ENCODE results near the gene PRRT2.
"Not testable (repeated sequence)": the region's sequence is repeated elsewhere in the genome, so short reads cannot be mapped to it uniquely, and the experiment has no call there.

PRRT2 gene

DNA sequence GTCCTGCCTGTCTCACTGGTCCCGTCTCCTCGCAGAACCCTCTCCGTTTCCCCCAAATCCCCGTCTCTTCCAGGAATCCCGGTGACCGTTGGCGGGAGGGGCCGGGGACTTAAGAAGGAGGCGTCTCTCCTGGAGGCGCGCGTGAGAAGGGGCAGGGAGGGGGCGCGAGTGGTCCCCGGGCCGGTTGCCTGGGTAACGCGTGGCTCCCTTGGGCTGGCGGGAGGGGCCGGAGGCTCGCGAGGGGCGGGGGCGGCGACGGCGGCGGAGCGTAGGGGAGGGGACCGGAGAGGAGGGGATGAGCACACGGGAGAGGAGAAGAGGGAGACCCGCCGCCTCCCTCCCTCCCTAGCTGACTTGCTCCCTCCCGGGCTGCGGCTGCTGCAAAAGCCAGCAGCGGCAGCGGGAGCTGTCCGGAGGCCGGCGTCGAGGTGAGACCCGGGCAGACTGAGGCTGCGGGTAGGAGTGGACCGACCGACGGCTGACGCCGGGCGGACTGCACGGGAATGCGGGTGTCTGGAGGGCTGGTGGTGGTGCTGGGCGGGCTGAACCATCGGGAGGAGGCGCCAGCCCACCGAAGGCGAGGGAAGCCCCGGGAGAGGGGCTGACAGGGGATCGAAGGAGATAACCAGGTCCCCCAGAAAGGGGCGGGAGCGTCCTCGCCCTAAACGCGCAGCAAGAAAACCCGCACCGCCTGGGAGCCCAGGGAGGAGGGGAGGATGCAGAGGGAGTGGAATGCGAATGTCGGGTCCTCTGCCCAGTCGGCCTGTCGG is at the start of gene PRRT2:
PRRT2 (plus strand) TSS at position 298 of the 770 bp plus-strand sequence. CDS start 862 bp downstream, outside the sequence.
- H3K27me3 Mint-ChIP-seq: peaks cover 0 to 15% of the 10 kb centered on the region in 2 donors
- peak within 1 kb of the TSS; percentile 72 for H3K27ac Mint-ChIP-seq
- ATAC-seq (replicated peaks) (no peak), DNase-seq (no peak)
- peaks cover 36 to 42% of the 10 kb centered on the region in 2 donors for H3K36me3 Mint-ChIP-seq
- H3K9me3 Mint-ChIP-seq: no peaks in the 10 kb centered on the region
- H3K4me3 Mint-ChIP-seq: peak within 1 kb of the TSS; percentile 81 to 84
- H3K4me1 Mint-ChIP-seq: peaks cover 52 to 84% of the 10 kb centered on the region in 2 donors

DNA sequence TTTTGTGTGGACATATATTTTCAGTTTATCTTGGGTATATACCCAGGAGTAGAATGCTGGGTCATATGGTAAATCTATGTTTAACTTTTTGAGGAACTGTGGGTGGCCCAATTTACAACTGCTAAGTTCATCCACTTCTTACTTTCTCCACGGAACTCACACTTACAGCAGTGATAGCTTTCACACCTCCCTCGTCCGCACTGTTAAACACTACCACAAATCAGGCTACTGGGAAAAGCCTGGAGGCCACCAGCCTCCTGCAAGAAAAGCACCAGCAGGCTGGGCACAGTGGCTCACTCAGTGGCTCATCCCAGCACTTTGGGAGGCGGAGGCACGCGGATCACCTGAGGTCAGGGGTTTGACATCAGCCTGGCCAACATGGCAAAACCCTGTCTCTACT is 48.7 kb upstream of the PRRT2 start:
- no peaks in the 10 kb centered on the region for H3K36me3 Mint-ChIP-seq
- no peaks in the 10 kb centered on the region for H3K27me3 Mint-ChIP-seq
- no peak for ATAC-seq (replicated peaks)

DNA sequence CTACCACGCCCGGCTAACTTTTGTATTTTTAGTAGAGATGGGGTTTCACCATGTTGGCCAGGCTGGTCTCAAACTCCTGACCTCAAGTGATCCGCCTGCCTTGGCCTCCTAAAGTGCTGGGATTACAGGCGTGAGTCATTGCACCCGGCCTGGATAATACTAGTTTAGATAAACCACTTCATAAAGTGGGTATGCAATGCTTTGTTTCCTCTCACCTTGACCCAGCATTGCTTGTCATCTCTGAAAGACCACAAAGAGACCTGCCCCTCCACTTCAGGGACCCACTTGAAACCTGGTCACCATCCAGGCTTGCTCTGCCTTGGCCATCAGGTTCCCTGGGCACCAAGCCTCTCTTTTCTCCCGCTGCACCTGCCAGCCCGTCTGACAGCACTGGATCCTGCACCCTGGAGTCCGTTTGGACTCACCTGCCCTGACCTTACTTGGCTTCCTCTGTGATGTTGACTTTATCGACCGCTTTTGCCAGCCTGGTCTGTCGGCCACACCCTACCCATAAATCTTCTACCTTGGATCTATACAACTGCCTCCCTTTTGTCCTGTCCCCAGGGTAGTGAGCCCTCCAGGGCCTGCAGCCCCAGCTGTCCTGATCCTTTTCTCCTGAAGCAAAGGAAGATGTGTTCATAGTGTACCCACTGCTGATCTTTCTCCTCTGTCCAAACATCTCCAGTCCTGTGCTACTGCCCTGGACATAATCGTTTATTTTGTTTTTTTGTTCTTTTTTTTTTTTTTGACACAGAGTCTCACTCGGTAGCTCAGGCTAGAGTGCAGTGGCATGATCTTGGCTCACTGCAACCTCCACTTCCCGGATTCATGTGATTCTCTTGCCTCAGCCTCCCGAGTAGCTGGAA is 46.6 kb upstream of the PRRT2 start:
- Mint-ChIP-seq H3K4me3 (no peak overlapping the region), H3K27me3 (no peaks in the 10 kb centered on the region), H3K9me3 (no peaks in the 10 kb centered on the region), H3K27ac (peak overlapping the region; percentile 32), H3K36me3 (no peaks in the 10 kb centered on the region), H3K4me1 (no peaks in the 10 kb centered on the region)
- ATAC-seq (replicated peaks) (no peak), DNase-seq (no peak)

More for the DNA sequence above, 48.7 kb upstream of the PRRT2 start:
- Mint-ChIP-seq H3K4me3 (no peak overlapping the region), H3K4me1 (peaks cover 2 to 6% of the 10 kb centered on the region in 2 donors), H3K9me3 (no peaks in the 10 kb centered on the region), H3K27ac (no peak overlapping the region)
- DNase-seq: no peak

DNA sequence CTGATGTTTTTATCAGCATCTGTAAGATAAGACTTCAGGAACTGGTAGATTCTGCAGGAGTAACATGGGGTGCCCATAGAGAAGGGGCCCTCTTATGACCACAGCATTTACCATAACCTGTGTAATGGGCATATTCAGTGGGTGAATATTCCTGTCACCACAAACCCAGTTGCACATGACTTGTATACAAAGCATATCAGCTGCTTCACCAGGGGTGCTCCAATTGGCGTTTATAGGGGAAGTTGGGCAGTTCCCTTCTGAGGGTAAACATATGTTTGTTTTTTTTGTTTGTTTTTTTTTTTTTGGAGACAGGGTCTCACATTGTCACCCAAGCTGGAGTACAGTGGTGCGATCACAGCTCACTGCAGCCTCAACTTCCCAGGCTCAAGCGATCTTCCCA is 45.4 kb upstream of the PRRT2 start:
- ATAC-seq (replicated peaks) (no peak), DNase-seq (no peak)
- Mint-ChIP-seq H3K36me3 (no peaks in the 10 kb centered on the region), H3K4me3 (no peak overlapping the region), H3K9me3 (no peaks in the 10 kb centered on the region), H3K4me1 (no peaks in the 10 kb centered on the region), H3K27me3 (no peaks in the 10 kb centered on the region), H3K27ac (no peak overlapping the region)

DNA sequence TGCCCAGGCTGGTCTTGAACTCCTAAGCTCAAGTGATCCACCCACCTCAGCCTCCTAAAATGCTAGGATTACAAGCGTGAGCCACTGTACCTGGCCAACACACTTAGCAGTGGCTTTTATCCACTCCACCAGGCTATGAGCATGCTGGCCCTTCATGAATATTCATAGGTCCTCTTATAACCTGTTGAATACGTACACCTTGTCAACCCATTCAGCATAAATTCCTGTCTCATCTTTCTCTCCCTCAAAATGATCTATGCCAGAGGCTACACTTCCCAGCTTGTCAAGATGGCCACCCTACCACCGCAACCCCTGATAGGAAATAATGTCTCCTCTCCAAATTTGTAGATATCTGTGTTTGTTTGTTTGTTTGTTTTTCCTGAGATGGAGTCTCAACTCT is 44.9 kb upstream of the PRRT2 start:
- Mint-ChIP-seq H3K27me3 (no peaks in the 10 kb centered on the region), H3K9me3 (no peaks in the 10 kb centered on the region), H3K27ac (no peak overlapping the region), H3K36me3 (no peaks in the 10 kb centered on the region), H3K4me3 (no peak overlapping the region), H3K4me1 (peaks cover 0 to 1% of the 10 kb centered on the region in 2 donors)
- no peak for ATAC-seq (replicated peaks)
- DNase-seq: no peak

DNA sequence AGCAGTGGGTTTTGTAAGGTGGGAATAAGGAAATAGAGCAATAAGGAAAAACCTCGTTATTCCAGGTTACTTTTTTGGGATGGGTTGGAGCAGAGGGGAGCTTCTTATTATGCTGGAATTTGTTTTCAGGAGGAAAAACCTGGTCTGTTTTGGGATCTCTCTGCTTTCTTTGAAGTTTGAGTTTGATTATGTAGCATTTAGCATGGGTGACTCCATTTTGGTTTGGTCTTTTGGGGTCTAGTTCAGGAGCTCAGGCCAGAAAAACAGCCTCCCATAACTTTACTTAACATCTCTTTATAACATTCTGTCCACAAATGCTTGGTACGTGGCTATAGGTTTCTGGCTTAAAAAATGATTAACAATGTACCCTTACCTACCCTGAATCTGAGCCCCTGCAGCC is 42.5 kb upstream of the PRRT2 start:
- no peak for DNase-seq
- ATAC-seq (replicated peaks): no peak
- H3K4me3 Mint-ChIP-seq: no peak overlapping the region
- H3K36me3 Mint-ChIP-seq: no peaks in the 10 kb centered on the region
- H3K27ac Mint-ChIP-seq: no peak overlapping the region
- H3K27me3 Mint-ChIP-seq: no peaks in the 10 kb centered on the region
- peaks cover 0 to 2% of the 10 kb centered on the region in 2 donors for H3K4me1 Mint-ChIP-seq
- H3K9me3 Mint-ChIP-seq: no peaks in the 10 kb centered on the region

DNA sequence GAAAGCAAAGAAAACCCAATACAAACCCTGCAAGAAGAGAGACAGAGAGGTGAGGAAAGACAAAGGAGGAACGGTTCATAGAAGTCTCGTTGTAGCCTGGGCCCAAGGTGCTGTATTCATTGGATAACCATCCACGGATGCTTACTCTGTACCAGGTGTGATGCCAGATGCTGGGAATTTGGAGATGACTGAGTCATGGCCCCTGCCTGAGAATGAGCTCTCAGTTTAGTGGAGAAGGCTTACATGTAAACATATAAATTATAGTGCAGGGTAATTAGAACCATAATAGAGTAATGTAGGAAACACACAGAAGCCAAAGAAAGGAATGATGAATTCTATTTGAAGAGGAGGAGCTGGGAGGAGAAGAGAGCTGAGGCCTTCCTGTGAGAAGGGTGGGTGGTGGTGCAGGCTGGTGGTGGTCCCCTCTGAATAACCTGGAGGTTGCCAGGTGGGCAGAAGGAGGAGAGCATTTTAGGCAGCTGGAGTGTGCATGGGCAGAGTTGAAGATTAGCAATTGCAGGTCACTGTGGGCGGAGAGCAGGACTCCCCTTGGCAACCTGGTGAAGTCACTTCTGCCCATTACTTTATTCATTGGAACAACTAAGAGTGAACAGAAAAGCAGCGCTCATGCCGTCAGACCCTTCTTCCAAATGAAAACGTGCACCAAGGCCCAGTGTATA is 41.6 kb upstream of the PRRT2 start:
- Mint-ChIP-seq H3K27ac (no peak overlapping the region), H3K27me3 (no peaks in the 10 kb centered on the region), H3K4me1 (peaks cover 0 to 2% of the 10 kb centered on the region in 2 donors), H3K9me3 (no peaks in the 10 kb centered on the region), H3K36me3 (no peaks in the 10 kb centered on the region), H3K4me3 (no peak overlapping the region)
- ATAC-seq (replicated peaks) (no peak), DNase-seq (no peak)

DNA sequence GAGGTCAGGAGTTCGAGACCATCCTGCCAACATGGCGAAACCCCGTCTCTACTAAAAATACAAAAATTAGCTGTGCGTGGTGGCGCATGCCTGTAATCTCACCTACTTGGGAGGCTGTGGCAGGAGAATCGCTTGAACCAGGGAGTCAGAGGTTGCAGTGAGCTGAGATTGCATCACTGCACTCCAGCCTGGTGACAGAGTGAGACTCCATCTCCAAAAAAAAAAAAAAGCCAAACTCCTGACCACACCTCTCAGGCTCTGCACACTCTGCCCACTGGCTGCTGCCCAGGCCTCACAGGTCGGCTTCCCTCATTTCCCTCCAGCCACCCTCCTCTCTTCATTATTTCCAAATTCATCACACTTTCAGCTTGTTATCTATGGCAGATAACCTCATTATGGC is 39.7 kb upstream of the PRRT2 start:
- not testable (repeated sequence) for H3K4me3 Mint-ChIP-seq; H3K27me3 Mint-ChIP-seq; H3K4me1 Mint-ChIP-seq; H3K27ac Mint-ChIP-seq; H3K9me3 Mint-ChIP-seq; ATAC-seq (replicated peaks); H3K36me3 Mint-ChIP-seq; DNase-seq

DNA sequence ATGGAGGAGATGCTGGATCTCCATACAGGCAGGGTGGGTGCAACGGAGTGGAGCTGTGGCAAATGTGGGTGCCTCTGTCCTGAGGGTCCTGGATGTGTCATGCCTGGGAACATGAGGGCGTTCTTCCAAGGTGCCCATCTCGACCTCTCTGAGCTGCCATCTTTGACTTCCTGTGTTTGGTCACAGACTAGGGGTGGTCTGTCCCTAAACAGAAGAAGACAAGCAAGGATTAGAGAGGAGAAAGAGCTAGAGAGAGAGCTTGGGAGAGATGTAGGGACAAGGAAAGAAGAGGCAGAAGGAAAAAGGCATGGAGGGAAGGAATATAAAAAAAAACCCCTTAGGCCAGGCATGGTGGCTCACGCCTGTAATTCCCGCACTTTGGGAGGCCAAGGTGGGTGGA is 37.3 kb upstream of the PRRT2 start:
- Mint-ChIP-seq H3K27me3 (peaks cover 0 to 5% of the 10 kb centered on the region in 2 donors), H3K36me3 (no peaks in the 10 kb centered on the region), H3K4me3 (no peak overlapping the region), H3K4me1 (peaks cover 0 to 2% of the 10 kb centered on the region in 2 donors), H3K27ac (no peak overlapping the region), H3K9me3 (no peaks in the 10 kb centered on the region)
- DNase-seq: no peak
- ATAC-seq (replicated peaks): no peak

DNA sequence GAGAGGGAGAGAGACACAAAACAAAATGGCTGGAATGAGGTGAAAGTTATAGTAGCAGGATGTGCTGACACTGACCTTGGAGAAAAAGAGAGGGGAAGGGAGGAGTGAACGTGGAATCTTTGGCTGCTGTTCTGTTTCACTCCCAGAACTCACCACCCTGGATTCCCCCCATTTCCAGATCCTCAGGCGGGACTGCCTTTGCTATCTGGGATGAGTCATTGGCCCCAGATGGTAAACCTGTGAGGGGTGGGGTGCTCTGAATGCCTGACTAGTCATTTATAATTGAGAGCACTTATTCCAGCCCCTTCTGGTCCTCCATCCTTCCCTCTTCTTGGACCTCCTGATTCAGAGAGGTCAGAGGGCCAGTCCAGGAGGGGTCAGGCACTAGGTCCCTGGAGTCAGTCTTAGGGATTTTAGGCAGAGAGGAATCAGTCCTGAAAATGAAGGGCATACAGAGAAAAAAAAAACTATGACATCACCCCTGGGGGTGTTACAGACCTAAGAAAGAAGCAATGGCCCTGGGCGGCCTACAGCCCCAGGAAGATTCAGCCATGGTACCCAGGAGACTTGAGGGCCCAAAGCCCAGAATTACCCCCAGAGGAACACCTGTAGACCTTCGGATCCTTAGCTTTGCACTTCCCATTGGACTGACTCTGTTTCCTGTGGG is 36.1 kb upstream of the PRRT2 start:
- ATAC-seq (replicated peaks) (no peak), DNase-seq (no peak)
- Mint-ChIP-seq H3K4me1 (peaks cover 0 to 3% of the 10 kb centered on the region in 2 donors), H3K4me3 (no peak overlapping the region), H3K27me3 (peaks cover 0 to 5% of the 10 kb centered on the region in 2 donors), H3K36me3 (no peaks in the 10 kb centered on the region), H3K27ac (no peak overlapping the region), H3K9me3 (no peaks in the 10 kb centered on the region)

DNA sequence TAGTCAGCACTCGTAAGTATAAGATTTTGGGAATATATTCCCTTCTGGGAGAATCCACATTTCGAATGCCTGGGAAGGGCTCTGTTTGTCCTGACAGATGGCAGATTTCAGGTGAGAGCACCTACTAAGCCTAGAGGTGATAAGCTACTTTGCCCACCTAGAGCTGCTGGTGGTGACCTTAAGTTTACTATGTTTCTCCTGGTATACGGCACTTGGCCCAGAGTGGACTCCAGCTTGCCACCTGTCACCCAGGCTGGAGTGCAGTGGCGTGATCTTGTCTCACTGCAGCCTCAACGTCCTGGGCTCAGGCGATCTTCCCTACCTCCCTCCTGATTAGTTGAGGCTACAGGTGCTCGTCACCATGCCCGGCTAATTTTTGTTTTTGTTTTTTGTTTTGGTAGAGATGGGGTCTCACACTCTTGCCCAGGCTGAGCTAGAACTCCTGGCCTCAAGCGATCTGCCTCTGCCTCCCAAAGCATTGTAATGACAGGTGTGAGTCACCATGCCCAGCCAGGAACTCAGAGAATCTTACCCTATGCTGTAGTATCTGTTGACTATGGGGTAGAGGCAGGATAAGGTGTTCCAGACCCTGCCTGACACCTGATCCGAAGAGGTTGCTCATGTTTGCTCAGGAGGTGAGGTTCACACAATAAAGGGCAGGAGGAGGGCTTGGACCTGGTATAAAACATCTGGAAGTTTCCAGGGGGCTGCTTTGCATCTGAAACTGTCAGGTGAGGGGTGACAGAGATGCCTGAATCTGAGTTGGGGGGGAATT is 34.2 kb upstream of the PRRT2 start, which contains the start of gene ZG16:
ZG16 (plus strand) TSS at position 681 of the 775 bp plus-strand sequence. CDS start 1,011 bp downstream, outside the sequence.
- ATAC-seq (replicated peaks): no peak
- Mint-ChIP-seq H3K36me3 (no peaks in the 10 kb centered on the region), H3K4me1 (peaks cover 0 to 2% of the 10 kb centered on the region in 2 donors), H3K27me3 (peaks cover 0 to 5% of the 10 kb centered on the region in 2 donors), H3K9me3 (no peaks in the 10 kb centered on the region), H3K27ac (no peak within 1 kb of the TSS), H3K4me3 (no peak within 1 kb of the TSS)
- DNase-seq: no peak

DNA sequence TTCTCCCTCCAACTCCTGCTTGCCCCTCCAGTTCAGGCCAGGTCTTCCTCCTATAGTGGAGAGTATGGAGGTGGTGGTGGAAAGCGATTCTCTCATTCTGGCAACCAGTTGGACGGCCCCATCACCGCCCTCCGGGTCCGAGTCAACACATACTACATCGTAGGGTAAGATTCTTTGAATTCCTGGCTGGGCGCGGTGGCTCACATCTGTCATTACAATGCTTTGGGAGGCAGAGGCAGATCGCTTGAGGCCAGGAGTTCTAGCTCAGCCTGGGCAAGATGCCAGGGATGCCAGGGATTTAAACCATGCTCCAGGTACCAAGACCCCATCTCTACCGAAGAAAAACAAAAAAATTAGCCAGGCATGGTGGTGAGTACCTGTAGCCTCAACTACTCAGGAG is 32.5 kb upstream of the PRRT2 start:
- H3K27me3 Mint-ChIP-seq: peaks cover 0 to 5% of the 10 kb centered on the region in 2 donors
- no peak overlapping the region for H3K27ac Mint-ChIP-seq
- no peak for ATAC-seq (replicated peaks)
- no peak for DNase-seq
- peaks cover 0 to 2% of the 10 kb centered on the region in 2 donors for H3K4me1 Mint-ChIP-seq
- H3K36me3 Mint-ChIP-seq: no peaks in the 10 kb centered on the region
- no peaks in the 10 kb centered on the region for H3K9me3 Mint-ChIP-seq
- no peak overlapping the region for H3K4me3 Mint-ChIP-seq
